ENCODE data around the gene RGP1.
A peak's percentile ranks its signal among the peaks of the same experiment; 100 is the strongest.

Gene RGP1

GRCh38 chr9:35758475-35759050 lies 9.5 kb downstream of the RGP1 start:
- Histone ChIP-seq H3F3A (ENCODE audit: control insufficient read depth, insufficient read depth) (peaks cover 25% of the 10 kb centered on the region), H3K4me1 (ENCODE audit: control insufficient read depth, low read length) (peaks cover 50% of the 10 kb centered on the region), H3K27ac (ENCODE audit: low read depth, low read length) (peak overlapping the region; percentile 83), H3K4me2 (ENCODE audit: low read length) (peak overlapping the region; percentile 99), H4K20me1 (ENCODE audit: control insufficient read depth, insufficient read depth, low read depth, low read length) (no peaks in the 10 kb centered on the region), H3K36me3 (ENCODE audit: control insufficient read depth, low read length) (peaks cover 14% of the 10 kb centered on the region), H3K27me3 (ENCODE audit: control insufficient read depth, low read length) (no peaks in the 10 kb centered on the region), H3K9me3 (ENCODE audit: control insufficient read depth, insufficient read depth, low read length) (no peaks in the 10 kb centered on the region), H3K79me2 (ENCODE audit: control insufficient read depth, low read length) (peaks cover 21% of the 10 kb centered on the region), H3K4me3 (ENCODE audit: low read length) (peak overlapping the region; percentile 85; the same call in 1 of the 2 replicates), H3K9me2 (replicated peaks; ENCODE audit: control insufficient read depth, low read length) (no peaks in the 10 kb centered on the region)
- TF ChIP-seq CTCF (IDR thresholded peaks at IDR 0.05; ENCODE audit: low read depth, low read length, poor library complexity, severe bottlenecking), result no peak
- no peak for TF ChIP-seq EZH2phosphoT487 (IDR thresholded peaks at IDR 0.05; ENCODE audit: borderline replicate concordance, low read length)

- peaks cover 25% of the 10 kb centered on the region for H3F3A ChIP-seq (ENCODE audit: control insufficient read depth, insufficient read depth)
- no peaks in the 10 kb centered on the region for H3K27me3 ChIP-seq (ENCODE audit: control insufficient read depth, low read length)
- no peak overlapping the region for H3K4me3 ChIP-seq (ENCODE audit: low read length)
- peaks cover 50% of the 10 kb centered on the region for H3K4me1 ChIP-seq (ENCODE audit: control insufficient read depth, low read length)
- no peak overlapping the region for H3K27ac ChIP-seq (ENCODE audit: low read depth, low read length)
- no peak for TF ChIP-seq CTCF (IDR thresholded peaks at IDR 0.05; ENCODE audit: low read depth, low read length, poor library complexity, severe bottlenecking)
- no peak for TF ChIP-seq EZH2phosphoT487 (IDR thresholded peaks at IDR 0.05; ENCODE audit: borderline replicate concordance, low read length)
- H3K9me3 ChIP-seq (ENCODE audit: control insufficient read depth, insufficient read depth, low read length), result no peaks in the 10 kb centered on the region
- no peaks in the 10 kb centered on the region for H4K20me1 ChIP-seq (ENCODE audit: control insufficient read depth, insufficient read depth, low read depth, low read length)
- no peak overlapping the region for H3K4me2 ChIP-seq (ENCODE audit: low read length)
- peaks cover 21% of the 10 kb centered on the region for H3K79me2 ChIP-seq (ENCODE audit: control insufficient read depth, low read length)
- H3K9me2 ChIP-seq (replicated peaks; ENCODE audit: control insufficient read depth, low read length), result no peaks in the 10 kb centered on the region
- peaks cover 6% of the 10 kb centered on the region; the same call in 1 of the 2 replicates for H3K36me3 ChIP-seq (ENCODE audit: control insufficient read depth, low read length)
These were observed 10.7 kb downstream of the RGP1 start for GRCh38 chr9:35759795-35760194.

- H3K27ac ChIP-seq (ENCODE audit: low read depth, low read length), result no peak overlapping the region
- peaks cover 2% of the 10 kb centered on the region; the same call in 1 of the 2 replicates for H3K36me3 ChIP-seq (ENCODE audit: control insufficient read depth, low read length)
- H3F3A ChIP-seq (ENCODE audit: control insufficient read depth, insufficient read depth), result peaks cover 25% of the 10 kb centered on the region
- H3K27me3 ChIP-seq (ENCODE audit: control insufficient read depth, low read length), result no peaks in the 10 kb centered on the region
- H3K79me2 ChIP-seq (ENCODE audit: control insufficient read depth, low read length), result peaks cover 21% of the 10 kb centered on the region
- H3K4me1 ChIP-seq (ENCODE audit: control insufficient read depth, low read length), result peaks cover 44% of the 10 kb centered on the region
- no peak overlapping the region for H3K4me3 ChIP-seq (ENCODE audit: low read length)
- no peak for TF ChIP-seq CTCF (IDR thresholded peaks at IDR 0.05; ENCODE audit: low read depth, low read length, poor library complexity, severe bottlenecking)
- no peak for TF ChIP-seq EZH2phosphoT487 (IDR thresholded peaks at IDR 0.05; ENCODE audit: borderline replicate concordance, low read length)
- H3K9me2 ChIP-seq (replicated peaks; ENCODE audit: control insufficient read depth, low read length), result no peaks in the 10 kb centered on the region
- no peaks in the 10 kb centered on the region for H4K20me1 ChIP-seq (ENCODE audit: control insufficient read depth, insufficient read depth, low read depth, low read length)
- H3K9me3 ChIP-seq (ENCODE audit: control insufficient read depth, insufficient read depth, low read length), result no peaks in the 10 kb centered on the region
- H3K4me2 ChIP-seq (ENCODE audit: low read length), result no peak overlapping the region
These were observed 11.6 kb downstream of the RGP1 start for GRCh38 chr9:35760651-35761050.

Measured in DOHH2 (cell line).